HG03575 (cell line): Measurements from ENCODE around the gene OLFM2.
"Not testable (repeated sequence)": the region's sequence is repeated elsewhere in the genome, so short reads cannot be mapped to it uniquely, and the experiment has no call there.

ENCODE experiments used
- ATAC-seq: cut with Tn5 transposase; IDR thresholded peaks from one replicate; pipeline ENCODE4 v1.9.1; 2021; ENCODE audit not compliant: unreplicated experiment, insufficient number of reproducible peaks, low FRiP score; ENCODE audit errors: extremely low read depth

OLFM2 gene

DNA sequence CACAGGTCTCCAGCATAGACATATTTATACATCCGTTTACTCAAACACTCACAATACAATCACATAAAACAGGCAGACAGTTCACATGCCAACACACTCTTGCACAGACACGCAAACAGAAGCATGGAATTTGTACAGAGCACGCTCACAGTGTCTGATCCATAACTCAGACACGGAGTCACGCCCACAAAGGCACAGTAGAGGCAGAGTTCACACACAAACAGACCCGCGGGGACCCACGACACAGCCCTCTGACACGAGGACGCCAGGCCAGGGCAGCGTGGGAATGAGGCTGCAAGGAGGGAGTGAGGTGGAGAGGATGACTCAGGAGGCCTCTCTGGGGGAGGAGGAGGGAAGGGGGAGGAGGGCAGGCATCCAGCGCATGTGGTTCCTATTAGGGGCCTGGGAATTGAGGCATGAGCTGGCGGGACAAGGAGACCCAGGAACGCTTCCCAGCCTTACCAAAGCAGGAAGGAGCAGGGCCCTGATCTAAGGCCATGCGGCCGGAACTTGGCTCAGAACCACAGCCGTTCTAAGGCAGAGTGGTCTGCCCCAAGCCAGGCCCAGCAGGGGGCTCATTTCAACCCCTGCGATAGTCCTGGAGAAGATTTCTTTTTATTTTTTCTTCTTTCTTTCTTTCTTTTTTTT, 9.1 kb upstream of the OLFM2 start:
- ATAC-seq: no peak

DNA sequence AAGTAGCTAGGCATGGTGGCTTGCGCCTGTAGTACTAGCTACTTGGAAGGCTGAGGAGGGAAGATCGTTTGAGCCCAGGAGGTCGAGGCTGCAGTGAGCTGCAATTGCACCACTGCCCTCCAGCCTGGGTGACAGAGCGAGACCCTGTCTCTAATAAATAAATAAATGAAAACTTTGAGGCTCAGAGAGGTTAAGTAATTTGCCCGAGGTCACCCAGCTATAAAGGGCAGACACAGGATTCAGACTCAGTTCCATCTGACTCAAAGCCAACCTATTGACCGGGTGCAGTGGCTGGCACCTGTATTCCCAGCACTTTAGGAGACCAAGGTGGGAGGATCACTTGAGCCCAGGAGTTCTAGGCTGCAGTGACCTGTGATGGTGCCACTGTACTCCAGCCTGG, 7.4 kb upstream of the OLFM2 start:
- ATAC-seq: no peak

DNA sequence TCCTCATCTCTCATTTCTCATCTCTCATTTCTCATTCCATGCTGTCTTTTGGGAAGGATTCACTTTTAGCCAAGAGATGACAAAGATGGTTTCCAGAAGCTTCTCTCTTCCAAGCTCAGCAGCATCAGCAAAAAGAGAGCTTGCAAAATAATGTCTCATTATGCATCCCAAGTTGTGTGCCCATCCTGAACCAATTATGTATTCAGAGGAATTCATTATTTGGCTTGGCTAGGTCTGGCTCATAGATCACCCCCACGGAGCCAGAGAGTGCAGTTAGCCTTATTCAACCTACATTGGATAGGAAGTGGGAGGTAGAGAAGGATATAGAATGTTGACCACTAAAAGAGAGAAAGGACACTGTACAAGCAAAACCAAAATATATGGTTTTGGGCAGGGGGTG, 5.4 kb upstream of the OLFM2 start:
- no peak for ATAC-seq

DNA sequence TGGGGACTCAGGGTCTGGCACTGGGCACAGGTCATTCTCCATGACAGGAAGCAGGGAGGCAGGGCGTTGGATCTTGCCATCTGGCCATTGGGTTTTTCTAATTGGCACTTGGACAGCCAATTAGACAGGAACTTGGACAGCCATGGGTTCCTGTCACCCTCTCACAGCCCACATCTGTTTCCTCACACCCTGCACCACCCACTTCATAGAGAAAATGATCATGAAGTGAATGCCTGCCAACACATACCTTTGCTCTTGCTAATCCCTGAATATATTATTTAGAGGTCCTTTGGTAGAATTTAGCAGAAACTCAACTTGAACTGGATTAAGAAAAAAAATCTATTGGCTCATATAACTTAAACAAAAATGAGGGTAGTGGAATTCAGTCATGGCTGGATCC, 4.9 kb upstream of the OLFM2 start:
- no peak for ATAC-seq

DNA sequence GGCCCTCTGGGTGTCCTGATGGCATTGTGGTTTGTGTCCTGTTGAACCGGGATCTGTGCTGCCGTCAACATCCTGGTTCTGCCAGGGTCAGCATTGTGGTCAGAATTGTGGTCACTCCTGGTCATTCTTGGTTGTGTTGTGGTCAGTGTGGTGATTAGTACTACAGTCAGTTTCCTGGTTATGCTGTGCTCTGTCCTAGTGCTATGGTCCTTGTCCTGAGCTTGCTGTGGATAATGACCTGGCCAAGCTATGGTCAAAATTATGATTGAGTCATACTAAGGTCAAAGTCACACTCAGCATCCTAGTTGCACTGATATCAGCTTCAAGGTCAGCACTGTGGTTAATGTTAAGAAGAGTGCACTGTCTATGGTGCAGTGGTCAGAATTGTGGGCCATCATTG, 4.5 kb upstream of the OLFM2 start:
- ATAC-seq: no peak

DNA sequence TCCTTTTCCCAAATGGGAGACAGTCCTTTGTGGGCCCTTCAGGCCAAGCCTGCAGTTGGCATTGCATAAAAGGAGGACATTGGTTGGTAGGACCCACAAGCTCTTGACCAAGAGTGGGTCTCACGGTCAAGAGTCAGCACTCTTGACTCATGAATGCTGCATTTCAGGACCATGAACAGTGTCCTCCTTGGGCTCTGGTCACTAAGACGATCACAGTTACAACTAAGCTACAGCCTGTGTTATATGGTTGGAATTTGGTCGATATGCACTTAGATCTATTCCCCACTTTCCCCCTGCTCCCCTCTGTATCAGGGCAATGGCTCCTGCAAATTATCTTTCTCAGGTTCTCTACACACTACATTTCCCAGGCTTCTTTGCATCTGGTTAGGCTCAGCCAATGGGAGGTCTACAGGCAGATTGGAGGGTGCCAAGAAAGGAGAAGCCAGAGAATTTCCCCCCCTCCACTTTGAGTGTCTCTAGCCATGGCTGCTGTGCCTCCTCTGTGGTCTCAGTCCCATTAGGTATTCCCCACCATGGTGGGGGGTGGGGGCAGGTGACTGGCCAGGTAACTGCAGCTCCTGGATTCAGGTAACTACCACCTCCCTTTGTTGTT, 3.1 kb upstream of the OLFM2 start:
- no peak for ATAC-seq

DNA sequence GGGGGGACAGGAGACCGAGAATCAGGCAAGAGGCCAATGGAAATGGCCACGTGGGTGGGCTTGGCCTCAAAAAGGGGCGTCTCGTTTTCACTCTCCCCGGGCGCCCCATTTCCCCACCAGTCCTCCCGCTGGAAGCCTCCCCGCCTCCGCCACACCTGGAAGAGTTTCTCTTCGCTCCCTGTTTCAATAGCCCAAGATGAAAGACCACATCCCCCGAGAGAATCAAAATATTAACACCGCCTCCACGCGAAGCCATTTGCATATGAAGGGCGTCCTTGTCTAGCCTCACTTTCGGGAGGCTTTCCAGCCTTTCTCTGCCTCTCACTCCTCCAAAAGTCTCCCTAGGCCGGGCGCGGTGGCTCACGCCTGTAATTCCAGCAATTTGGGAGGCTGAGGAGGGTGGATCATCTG, 691 bp upstream of the OLFM2 start:
- no peak for ATAC-seq

DNA sequence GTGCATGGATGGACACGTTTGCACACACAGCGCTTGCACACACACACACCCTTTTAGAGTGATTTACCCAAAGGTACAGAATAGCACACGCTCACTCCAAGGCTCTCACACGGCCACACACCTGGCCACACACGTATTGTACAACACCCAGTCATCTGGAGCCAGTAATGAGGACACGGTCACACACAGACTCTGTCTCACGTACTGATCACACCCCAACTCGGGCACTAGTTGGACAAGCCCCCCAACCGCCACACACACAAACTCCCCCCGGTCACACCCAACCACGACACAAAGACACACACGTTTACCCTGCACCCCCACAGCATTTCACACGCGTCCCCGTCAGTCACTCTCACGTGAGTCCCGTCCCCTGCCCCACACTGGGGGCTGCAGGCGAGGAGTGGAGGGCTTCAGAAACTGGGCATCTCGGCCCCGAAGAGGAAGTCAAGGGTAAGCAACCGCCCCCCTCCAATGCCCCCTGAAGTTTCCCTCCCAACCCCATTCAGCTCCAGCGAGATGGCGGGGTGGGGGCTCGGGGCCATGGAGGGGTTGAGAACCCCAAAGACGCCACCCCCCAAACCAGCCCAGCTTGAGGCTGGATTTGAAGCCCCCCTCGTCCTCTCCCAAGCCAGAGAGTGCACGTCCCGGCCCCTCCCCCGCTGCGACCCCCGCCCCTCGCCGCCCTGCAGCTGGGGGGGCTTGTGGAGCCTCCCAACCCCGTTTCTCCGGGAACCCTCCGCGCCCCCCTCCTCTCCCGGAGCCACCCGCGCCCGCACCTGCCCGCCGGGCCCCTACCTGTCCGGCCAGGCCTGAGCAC, 599 bp downstream of the OLFM2 start:
- ATAC-seq: no peak

DNA sequence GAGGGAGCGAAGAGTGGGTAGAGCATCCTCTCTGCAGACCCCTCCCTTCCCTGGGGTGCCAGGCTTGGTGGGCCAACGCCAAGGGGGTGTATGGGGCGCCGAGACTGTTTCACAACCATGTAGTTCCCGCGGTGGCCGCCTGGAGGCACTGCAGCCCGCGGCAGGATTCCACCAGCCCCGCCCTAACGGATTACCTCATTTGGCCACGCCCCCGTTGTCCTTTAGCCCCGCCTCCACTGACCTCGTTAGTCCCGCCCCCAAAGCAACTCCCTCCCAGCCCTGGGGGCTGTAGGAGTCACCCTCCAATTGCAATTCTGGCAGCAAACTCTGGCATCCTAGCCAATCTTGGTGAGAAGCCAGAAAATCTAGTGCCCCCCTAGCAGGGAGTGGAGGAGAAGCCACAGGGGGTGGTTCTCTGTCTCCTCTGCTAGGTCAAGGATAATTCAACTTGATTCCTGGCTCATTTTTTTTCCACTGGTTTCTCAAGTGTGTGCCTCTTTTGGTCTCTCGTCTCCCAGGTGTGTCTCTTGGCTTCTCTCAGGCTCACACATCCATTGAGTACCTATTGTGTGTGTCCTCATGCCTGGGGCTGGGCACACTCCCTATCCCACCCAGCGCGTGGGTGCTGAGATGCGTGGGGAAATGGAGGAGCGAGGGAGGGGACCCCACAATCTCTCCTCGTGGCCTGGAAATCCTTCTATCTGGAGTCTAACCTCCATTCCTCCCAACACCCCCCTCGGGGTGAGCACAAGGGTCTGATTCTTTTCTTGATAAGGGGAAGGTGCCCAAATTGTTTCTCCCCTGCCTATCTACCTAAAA, 2.0 kb downstream of the OLFM2 start:
- ATAC-seq: no peak

DNA sequence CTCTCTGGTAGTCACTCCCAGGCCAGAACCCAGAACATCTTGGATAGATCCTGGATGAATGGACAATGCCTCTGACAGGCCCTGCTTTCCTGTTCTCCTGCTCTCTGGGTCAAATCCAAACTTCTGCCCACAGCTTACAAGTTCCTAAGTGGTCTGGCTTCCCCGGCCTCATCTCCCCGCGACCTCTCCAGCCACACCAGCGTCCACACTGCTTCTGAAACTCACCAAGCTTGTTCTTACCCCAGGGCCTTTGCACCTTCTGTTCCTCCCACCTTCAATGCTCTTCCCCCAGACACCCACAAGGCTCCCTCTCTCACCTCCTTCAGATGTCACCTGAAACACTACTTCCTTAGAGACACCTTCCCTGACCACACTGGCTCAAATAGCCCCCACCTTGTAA, 3.5 kb downstream of the OLFM2 start:
- no peak for ATAC-seq

DNA sequence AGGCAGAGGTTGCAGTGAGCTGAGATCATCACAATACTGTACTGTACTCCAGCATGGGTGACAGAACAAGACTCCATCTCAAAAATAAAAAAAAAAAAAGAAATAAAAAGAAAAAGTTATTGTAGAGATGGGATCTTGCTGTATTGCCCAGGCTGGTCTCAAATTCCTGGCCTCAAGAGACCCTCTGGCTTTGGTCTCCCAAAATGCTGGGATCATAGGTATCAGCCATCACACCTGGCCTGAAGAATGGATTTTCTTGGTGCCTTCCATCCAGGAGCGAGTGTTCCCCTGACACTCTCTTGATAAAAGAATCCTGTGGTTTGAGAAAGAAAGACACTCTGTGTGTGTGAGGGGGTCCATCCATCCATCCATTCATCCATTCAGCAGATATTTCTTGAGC, 4.7 kb downstream of the OLFM2 start:
- no peak for ATAC-seq

DNA sequence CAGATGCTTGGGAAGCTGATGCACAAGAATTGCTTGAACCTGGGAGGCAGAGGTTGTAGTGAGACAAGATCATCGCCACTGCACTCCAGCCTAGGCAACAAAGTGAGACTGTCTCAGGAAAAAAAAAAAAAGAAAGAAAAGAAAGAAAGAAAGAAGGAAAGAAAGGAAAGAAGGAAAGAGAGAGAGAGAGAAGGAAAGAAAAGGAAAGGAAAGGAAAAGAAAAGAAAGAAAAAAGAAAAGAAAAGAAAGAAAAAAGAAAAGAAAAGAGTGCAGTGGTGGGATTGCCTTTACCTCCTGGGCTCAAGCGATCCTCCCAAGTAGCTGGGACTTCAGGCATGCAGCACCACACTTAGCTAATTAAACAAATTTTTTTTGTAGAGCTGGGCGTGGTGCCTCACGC, 12.9 kb downstream of the OLFM2 start:
- ATAC-seq: no peak

DNA sequence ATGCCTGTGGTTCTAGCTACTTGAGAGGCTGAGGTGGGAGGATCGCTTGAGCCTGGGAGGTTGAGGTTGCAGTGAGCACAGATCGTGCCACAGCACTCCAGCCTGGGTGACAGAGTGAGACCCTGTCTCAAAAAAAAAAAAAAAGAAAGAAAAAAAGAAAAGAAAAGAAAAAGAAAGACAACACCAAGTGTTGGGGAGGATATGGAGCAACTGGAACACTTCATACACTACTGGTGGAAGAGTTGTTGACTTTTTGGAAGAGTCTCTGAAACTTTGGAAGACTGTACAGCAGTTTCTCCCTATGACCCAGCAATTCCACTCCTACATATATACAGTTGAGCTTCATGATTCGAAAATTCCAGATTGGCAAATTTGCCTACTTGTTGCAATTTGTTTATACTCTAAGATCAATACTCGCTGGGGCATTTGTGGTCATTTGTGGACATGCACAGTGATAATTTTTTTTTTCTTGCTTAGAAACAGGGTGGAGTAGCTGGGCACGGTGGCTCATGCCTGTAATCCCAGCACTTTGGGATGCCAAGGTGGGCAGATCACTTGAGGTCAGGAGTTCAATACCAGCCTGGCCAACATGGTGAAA, 13.4 kb downstream of the OLFM2 start:
- not testable (repeated sequence) for ATAC-seq

DNA sequence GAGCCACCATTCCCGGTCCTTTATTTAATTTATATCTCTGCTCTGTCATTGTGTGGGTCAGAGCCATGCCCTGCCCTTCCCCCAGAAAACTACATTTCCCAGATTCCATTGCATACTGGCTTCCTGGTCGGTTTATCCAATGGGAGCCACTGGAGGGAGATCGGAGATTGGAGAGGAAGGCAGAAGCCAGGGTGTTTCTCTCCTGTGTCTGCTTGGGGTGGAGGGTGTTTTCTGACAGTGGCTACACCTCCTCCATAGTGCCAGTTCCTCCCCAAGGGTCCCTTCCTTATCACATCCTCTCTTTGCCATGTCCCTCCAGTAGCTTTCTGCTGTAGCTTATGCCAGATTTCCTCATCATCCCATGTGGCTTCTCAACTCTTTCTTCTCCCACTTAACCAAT, 19.0 kb downstream of the OLFM2 start:
- ATAC-seq: no peak

DNA sequence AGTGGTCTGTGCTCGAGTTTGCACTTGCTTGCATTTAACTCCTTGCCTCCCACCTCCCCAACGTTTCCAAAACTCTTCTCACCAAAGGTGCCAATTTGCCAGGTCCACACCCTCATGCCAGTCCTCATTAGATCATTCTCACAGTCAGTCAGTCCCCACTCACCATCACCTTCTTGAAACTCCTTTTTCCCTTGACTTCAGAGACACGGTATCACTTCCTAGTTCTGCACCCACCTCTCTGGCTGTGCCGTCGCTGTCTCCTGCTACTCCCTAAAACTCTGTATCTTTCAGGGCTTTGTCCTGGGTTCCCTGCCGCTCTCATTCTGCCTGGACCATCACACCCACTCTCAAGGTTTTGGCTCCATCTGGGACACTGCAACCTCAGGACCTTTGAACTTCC, 19.6 kb downstream of the OLFM2 start:
- ATAC-seq: no peak

DNA sequence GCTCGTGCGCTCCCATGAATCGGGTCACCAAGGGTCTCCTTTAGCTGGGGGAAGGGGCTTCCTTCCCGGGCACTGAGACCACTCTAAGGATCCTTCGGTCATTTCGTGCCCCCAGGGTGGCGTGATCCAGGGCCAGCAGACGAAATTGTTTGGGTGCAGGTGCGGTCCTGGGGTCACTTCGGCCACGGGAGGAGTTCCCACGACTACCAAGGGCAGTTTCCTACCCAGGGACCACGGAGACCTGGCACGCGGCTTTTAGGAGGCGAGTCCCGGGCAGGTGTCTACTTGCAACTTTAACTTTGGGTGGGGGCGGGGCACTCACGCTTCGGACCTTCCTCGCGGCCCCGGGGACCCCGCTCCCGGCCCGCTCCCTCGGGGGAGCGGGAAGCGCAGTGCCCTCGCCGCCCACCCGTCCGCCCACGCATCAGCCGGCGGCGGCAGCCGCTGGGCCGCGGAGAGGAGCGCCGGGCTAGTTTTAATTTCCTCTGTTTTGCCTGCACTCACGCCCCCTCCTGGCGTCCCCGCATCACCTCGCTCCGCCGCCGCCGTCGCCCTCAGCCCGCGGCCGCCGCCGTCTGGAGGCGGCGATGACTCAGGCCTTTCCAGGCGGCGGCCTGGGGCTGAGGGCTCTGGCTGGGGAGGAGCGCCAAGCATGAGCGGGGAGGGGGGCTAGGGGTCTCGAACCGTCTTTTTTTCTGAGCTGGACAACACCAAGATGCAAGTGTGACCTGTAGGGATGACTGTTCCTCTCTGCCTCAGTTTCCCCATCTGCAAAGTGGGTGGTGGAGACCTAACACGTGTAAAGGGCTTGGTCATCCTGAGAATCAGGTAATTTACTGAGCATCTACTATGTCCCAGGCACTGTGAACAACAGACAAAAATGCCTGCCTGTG, 21.8 kb downstream of the OLFM2 start:
- no peak for ATAC-seq

DNA sequence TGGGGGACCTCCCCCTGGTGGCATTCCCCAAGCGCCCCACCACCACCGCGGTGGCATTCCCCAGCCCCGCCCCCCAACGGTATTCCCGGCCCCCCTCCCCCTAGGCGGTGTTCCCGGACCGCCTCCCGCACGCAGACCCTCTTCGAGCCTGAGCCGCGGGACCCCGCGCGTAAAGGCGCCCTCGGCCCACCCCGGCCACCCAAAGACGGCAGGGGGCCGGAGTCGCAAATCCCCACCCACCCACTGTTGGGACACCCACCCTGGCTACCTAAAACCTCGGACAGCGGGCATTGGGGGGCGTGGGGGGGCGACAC, 22.4 kb downstream of the OLFM2 start:
- no peak for ATAC-seq

DNA sequence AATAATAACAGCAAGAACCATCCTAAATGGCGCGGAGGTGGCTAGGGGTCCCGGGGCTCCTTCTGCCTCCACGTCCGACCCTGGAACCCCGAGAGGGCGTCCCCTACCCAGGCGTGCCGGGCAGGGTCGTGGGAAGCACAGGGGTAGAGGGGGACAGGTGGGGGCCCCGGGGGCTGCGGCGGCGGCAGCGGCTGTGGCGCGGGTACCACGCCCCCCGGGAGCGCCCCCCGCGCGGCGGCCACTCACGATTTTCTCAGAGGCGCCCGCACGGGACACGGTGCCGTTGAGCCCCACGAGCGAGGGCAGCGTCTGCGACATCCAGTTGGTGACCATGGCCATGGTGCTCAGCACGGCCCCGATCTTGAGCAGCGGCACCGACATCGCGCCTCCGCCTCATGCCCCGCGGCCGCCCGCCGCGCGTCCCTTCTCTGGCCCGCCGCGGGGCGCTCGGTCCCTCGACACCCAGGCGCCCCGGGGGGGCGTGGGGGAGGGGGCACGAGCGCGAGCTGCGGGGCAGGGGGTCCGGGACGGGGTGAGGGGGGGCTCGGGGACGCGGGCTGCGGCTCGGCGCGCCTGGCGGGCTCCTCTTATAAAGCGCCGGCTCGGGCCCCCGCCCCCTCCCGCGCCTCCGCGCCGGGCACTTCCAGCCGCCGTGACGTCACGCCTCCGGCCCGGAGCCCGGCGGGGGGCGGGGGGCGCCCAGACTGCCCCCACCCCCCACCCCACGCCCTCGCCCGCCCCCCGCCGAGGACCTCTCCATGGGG, 22.9 kb downstream of the OLFM2 start:
- ATAC-seq: no peak
